GM23338 (cell line): Measurements from ENCODE around the gene TIAM1. TPM values are rescaled to one million over a fixed set of nuclear protein-coding genes. Genes with fewer than 3 reads are reported as not detected.

Experiments
- ATAC-seq: fragments of 200-7000 bp; cut with Tn5 transposase; 3 replicates; pipeline ENCODE4 v1.9.1; 2020
- DNase-seq: peaks from one replicate; pipeline ENCODE4 v3.0.0-alpha.2; 2015; ENCODE audit warnings: low spot score
- H2AFZ ChIP-seq: fragments of 200-600 bp; sonication (generic); 2 replicates; pipeline ENCODE4 v1.8.0; 2016; ENCODE audit warnings: antibody characterized with exemption, mild to moderate bottlenecking, moderate library complexity
- H3F3A ChIP-seq: fragments of 200-600 bp; sonication (generic); replicated peaks from 2 replicates; pipeline ENCODE4 v1.8.0; 2017; ENCODE audit warnings: antibody characterized with exemption, mixed run types, low read depth
- H3K27ac ChIP-seq: fragments of 200-600 bp; sonication (generic); 2 replicates; pipeline ENCODE4 v1.6.1; 2016; ENCODE audit warnings: low read depth
- H3K27me3 ChIP-seq: fragments of 200-600 bp; sonication (generic); 2 replicates; pipeline ENCODE4 v1.8.0; 2016; ENCODE audit warnings: mild to moderate bottlenecking, mixed run types, moderate library complexity; ENCODE audit not compliant: insufficient read depth
- H3K36me3 ChIP-seq: fragments of 200-600 bp; sonication (generic); 2 replicates; pipeline ENCODE4 v1.8.0; 2016; ENCODE audit warnings: mild to moderate bottlenecking; ENCODE audit not compliant: insufficient read depth
- H3K4me1 ChIP-seq: fragments of 200-600 bp; sonication (generic); 2 replicates; pipeline ENCODE4 v1.8.0; 2016; ENCODE audit warnings: mild to moderate bottlenecking, moderate library complexity; ENCODE audit not compliant: insufficient read depth
- H3K4me2 ChIP-seq: fragments of 200-600 bp; sonication (generic); 2 replicates; pipeline ENCODE4 v1.7.1; 2017; ENCODE audit warnings: mixed run types
- H3K4me3 ChIP-seq: fragments of 200-600 bp; sonication (generic); 2 replicates; pipeline ENCODE4 v1.6.1; 2016; ENCODE audit warnings: mixed run types
- H3K79me2 ChIP-seq: fragments of 200-600 bp; sonication (generic); replicated peaks from 2 replicates; pipeline ENCODE4 v1.8.0; 2017; ENCODE audit warnings: mild to moderate bottlenecking; ENCODE audit not compliant: insufficient read depth
- H3K9me2 ChIP-seq: fragments of 200-600 bp; sonication (generic); 2 replicates; pipeline ENCODE4 v1.8.0; 2017; ENCODE audit not compliant: insufficient read depth
- H4K20me1 ChIP-seq: fragments of 200-600 bp; sonication (generic); replicated peaks from 2 replicates; pipeline ENCODE4 v1.8.0; 2017; ENCODE audit warnings: mild to moderate bottlenecking; ENCODE audit not compliant: insufficient read depth
- H3K27ac Mint-ChIP-seq: 2 replicates; pipeline ENCODE4 v1.8.0; 2020; ENCODE audit warnings: inconsistent platforms, mild to moderate bottlenecking, moderate library complexity, mixed read lengths
- H3K27me3 Mint-ChIP-seq: 3 replicates; pipeline ENCODE4 v1.8.0; 2022; ENCODE audit warnings: low read depth, mild to moderate bottlenecking, moderate library complexity, mixed read lengths, inconsistent platforms; ENCODE audit not compliant: insufficient read depth, poor library complexity
- H3K36me3 Mint-ChIP-seq: 3 replicates; pipeline ENCODE4 v1.8.0; 2021; ENCODE audit warnings: low read depth, mild to moderate bottlenecking, inconsistent platforms, moderate library complexity, mixed read lengths
- H3K4me1 Mint-ChIP-seq: 3 replicates; pipeline ENCODE4 v1.8.0; 2020; ENCODE audit warnings: mild to moderate bottlenecking, inconsistent platforms, mixed read lengths
- H3K4me3 Mint-ChIP-seq: 3 replicates; pipeline ENCODE4 v1.8.0; 2021; ENCODE audit warnings: moderate library complexity, mild to moderate bottlenecking, inconsistent platforms, mixed read lengths
- H3K9me3 Mint-ChIP-seq: 3 replicates; pipeline ENCODE4 v1.8.0; 2020; ENCODE audit warnings: moderate library complexity, mild to moderate bottlenecking, inconsistent platforms, mixed read lengths
- ETS1 ChIP-seq: IDR thresholded peaks from 2 replicates; pipeline ENCODE4 v1.6.1; 2016; ENCODE audit warnings: antibody characterized with exemption
- EZH2phosphoT487 ChIP-seq: fragments of 200-600 bp; sonication (generic); IDR thresholded peaks from one replicate; pipeline ENCODE4 v1.8.1; 2018; ENCODE audit warnings: antibody characterized with exemption; ENCODE audit not compliant: unreplicated experiment
- JUNB ChIP-seq: IDR thresholded peaks from one replicate; pipeline ENCODE4 v1.6.1; 2016; ENCODE audit warnings: antibody characterized with exemption; ENCODE audit not compliant: unreplicated experiment
- NANOG ChIP-seq: IDR thresholded peaks from 2 replicates; pipeline ENCODE4 v1.6.1; 2016; ENCODE audit warnings: antibody characterized with exemption, borderline replicate concordance
- POLR2AphosphoS5 ChIP-seq: IDR thresholded peaks from 2 replicates; pipeline ENCODE4 v1.6.1; 2016; ENCODE audit warnings: antibody characterized with exemption, low read depth
- ZNF114 ChIP-seq: fragments of 250-450 bp; sonication (Bioruptor Pico); IDR thresholded peaks from 2 replicates; pipeline ENCODE4 v1.5.0; 2020; ENCODE audit warnings: mild to moderate bottlenecking, moderate library complexity
- ZNF331 ChIP-seq: fragments of 250-450 bp; sonication (Bioruptor Pico); IDR thresholded peaks from 2 replicates; pipeline ENCODE4 v1.5.0; 2020; ENCODE audit warnings: low read depth, mild to moderate bottlenecking, moderate library complexity
- ZNF462 ChIP-seq: fragments of 250-450 bp; sonication (Bioruptor Pico); IDR thresholded peaks from 2 replicates; pipeline ENCODE4 v1.5.0; 2020; ENCODE audit warnings: mild to moderate bottlenecking, moderate library complexity
- polyA plus RNA-seq: library from polyadenylated mRNA; unstranded; fragments of >200 nt; fragmentation: Nextera tagmentation; extraction: Ambion mirVana; gene quantifications from 2 replicates; pipeline ENCODE4 v1.2.1, GENCODE V29; 2016
- total RNA-seq: library from RNA; depleted of rRNA; stranded (reverse); fragments of >200 nt; shearing (Covaris generic); gene quantifications from 2 replicates; pipeline ENCODE4 v1.2.3, GENCODE V29; 2014

TIAM1 gene
- total and polyA plus RNA-seq, 2 experiments from 2014 or later, result 18.5 to 20.0 TPM

- no peak for TF ChIP-seq ZNF462
- no peak for TF ChIP-seq ZNF114 (CRISPR knock-in tag)
These were observed 181.2 kb downstream of the TIAM1 start (continued) for GRCh38 chr21:31162827-31163226.

- Mint-ChIP-seq H3K27me3 (peaks cover 5% of the 10 kb centered on the region), H3K4me3 (no peak overlapping the region), H3K36me3 (peaks cover 18% of the 10 kb centered on the region), H3K9me3 (peaks cover 7% of the 10 kb centered on the region; the same call in 2 of the 3 replicates), H3K27ac (no peak overlapping the region), H3K4me1 (peaks cover 38% of the 10 kb centered on the region)
- Histone ChIP-seq H3K9me2 (no peaks in the 10 kb centered on the region), H2AFZ (no peak overlapping the region), H4K20me1 (no peaks in the 10 kb centered on the region), H3K79me2 (no peaks in the 10 kb centered on the region), H3K27ac (no peak overlapping the region), H3F3A (no peaks in the 10 kb centered on the region), H3K4me1 (peaks cover 41% of the 10 kb centered on the region), H3K36me3 (no peaks in the 10 kb centered on the region), H3K4me2 (no peak overlapping the region), H3K27me3 (no peaks in the 10 kb centered on the region), H3K4me3 (no peak overlapping the region)
- DNase-seq (no peak), ATAC-seq (no peak)
- no peak for TF ChIP-seq NANOG
- no peak for TF ChIP-seq ZNF331
- TF ChIP-seq ZNF462, result no peak
- TF ChIP-seq ETS1, result no peak
- TF ChIP-seq JUNB, result no peak
- TF ChIP-seq ZNF114 (CRISPR knock-in tag), result no peak
- TF ChIP-seq POLR2AphosphoS5, result no peak
- TF ChIP-seq EZH2phosphoT487, result no peak
These were observed 181.9 kb downstream of the TIAM1 start for GRCh38 chr21:31162079-31162699.
